ENCODE data around the gene DAZ4.
"Not testable (repeated sequence)": the region's sequence is repeated elsewhere in the genome, so short reads cannot be mapped to it uniquely, and the experiment has no call there.

Gene DAZ4, protein sequence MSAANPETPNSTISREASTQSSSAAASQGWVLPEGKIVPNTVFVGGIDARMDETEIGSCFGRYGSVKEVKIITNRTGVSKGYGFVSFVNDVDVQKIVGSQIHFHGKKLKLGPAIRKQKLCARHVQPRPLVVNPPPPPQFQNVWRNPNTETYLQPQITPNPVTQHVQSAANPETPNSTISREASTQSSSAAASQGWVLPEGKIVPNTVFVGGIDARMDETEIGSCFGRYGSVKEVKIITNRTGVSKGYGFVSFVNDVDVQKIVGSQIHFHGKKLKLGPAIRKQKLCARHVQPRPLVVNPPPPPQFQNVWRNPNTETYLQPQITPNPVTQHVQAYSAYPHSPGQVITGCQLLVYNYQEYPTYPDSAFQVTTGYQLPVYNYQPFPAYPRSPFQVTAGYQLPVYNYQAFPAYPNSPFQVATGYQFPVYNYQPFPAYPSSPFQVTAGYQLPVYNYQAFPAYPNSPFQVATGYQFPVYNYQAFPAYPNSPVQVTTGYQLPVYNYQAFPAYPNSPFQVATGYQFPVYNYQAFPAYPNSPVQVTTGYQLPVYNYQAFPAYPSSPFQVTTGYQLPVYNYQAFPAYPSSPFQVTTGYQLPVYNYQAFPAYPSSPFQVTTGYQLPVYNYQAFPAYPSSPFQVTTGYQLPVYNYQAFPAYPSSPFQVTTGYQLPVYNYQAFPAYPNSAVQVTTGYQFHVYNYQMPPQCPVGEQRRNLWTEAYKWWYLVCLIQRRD

GRCh38 chrY:24833619-24834018 is at the start of gene DAZ4:
DAZ4 (plus strand) TSS chrY:24833919; CDS start chrY:24834127, 208 bp downstream.
- not testable (repeated sequence) for DNase-seq

DNA sequence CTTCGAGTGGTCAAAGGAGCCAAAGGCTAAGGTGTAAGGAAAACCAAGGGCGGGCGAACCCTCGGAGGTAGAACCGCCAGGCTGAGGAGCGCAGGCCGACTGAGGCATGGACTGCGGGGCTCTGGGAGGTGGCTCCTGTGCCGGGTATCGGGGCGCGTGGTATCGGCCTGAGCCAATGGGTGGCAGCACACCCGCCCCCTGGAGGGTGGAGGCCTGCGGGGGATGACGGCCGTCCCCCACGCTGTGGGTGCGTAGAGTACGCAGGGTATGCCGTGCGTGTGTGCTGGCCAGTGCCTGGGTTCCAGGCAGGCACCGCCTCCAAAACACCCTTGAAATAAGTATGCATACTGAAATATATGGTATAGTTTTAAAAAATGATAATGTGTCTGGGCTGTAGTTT is 20.4 kb upstream of the DAZ4 start, which contains the start of gene DAZ3:
Gene DAZ3, minus strand, starts transcription at position 101 of the 400 bp plus-strand sequence. CDS start 208 bp downstream, outside the sequence.
- not testable (repeated sequence) for DNase-seq

DNA sequence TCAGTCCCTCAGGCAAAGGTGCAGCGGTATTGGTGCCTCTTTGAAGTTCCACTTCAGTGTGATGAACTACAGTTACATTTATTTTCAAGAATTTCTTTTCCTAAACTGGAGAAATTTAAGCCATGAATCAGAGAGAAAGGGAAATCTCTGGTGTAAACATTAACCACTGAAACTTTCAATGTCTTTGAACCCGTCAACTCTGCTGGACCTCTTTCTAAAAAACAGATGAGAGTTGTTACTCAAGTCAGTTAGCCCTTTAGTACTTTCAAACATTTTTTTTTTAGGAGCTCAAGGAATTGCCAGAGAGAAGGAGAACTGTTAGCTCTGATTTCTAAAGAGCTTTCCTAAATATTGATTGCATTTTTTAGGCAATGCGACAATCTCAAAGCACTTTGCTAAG is 11.9 kb upstream of the DAZ4 start:
- not testable (repeated sequence) for DNase-seq

DNA sequence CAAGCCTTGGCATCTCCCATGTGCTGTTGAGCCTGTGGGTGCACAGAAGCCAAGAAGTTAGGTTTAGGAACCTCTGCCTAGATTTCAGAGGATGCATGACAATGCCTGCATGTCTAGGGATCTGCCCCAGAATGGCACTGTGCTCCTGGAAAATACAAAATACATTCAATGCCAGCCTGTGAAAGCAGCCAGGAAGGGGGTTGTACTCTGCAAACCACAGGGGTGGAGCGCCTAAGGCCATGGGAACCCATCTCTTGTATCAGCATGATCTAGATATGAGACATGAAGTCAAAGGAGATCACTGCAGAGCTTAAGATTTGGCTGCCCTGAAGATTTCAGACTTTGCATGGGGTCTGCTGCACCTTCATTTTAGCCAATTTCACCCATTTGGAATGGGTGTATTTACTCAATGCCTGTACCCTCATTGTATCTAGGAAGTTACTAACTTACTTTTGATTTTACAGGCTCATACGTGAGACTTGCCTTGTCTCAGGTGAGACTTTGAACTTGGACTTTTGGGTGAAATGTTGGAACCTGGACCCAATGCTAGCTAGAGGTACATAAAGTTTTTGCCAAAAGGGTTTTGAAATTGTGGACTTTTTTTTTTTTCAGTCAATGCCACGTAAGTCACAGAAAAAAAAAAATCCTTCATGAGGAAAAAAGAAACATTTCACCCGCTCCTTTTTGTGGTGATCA is 9.4 kb upstream of the DAZ4 start:
- not testable (repeated sequence) for DNase-seq

DNA sequence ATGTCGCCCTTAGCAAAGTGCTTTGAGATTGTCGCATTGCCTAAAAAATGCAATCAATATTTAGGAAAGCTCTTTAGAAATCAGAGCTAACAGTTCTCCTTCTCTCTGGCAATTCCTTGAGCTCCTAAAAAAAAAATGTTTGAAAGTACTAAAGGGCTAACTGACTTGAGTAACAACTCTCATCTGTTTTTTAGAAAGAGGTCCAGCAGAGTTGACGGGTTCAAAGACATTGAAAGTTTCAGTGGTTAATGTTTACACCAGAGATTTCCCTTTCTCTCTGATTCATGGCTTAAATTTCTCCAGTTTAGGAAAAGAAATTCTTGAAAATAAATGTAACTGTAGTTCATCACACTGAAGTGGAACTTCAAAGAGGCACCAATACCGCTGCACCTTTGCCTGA is 8.7 kb upstream of the DAZ4 start:
- not testable (repeated sequence) for DNase-seq

Data from NCI-H226 (cell line).